ENCODE data around the gene DPM3. TPM values are rescaled to one million over a fixed set of nuclear protein-coding genes. Genes with fewer than 3 reads are reported as not detected.

DPM3 gene
- total RNA-seq, 4 donors from 2014 or later: 61.4 to 120 (median 71.2) TPM

GRCh38 chr1:155134880-155135414 lies 5.4 kb downstream of the DPM3 start:
- no peak for TF ChIP-seq CTCF (IDR thresholded peaks at IDR 0.05; ENCODE audit: low read depth)

GRCh38 chr1:155134322-155134721 lies 6.0 kb downstream of the DPM3 start:
- TF ChIP-seq CTCF (IDR thresholded peaks at IDR 0.05; ENCODE audit: low read depth): no peak

- TF ChIP-seq CTCF (IDR thresholded peaks at IDR 0.05; ENCODE audit: low read depth): no peak
Observed at GRCh38 chr1:155133799-155134281, 6.5 kb downstream of the DPM3 start.

GRCh38 chr1:155131856-155132255 lies 8.5 kb downstream of the DPM3 start:
- TF ChIP-seq CTCF (IDR thresholded peaks at IDR 0.05; ENCODE audit: low read depth): no peak

GRCh38 chr1:155131285-155131684 lies 9.0 kb downstream of the DPM3 start:
- TF ChIP-seq CTCF (IDR thresholded peaks at IDR 0.05; ENCODE audit: low read depth): no peak

GRCh38 chr1:155130272-155131006 lies 9.9 kb downstream of the DPM3 start:
- TF ChIP-seq CTCF (IDR thresholded peaks at IDR 0.05; ENCODE audit: low read depth): no peak

- no peak for TF ChIP-seq CTCF (IDR thresholded peaks at IDR 0.05; ENCODE audit: low read depth)
Observed at GRCh38 chr1:155128755-155129473, 11.4 kb downstream of the DPM3 start.
